Testis (tissue), 3 donors: Measurements from ENCODE around the gene CD226. TPM values are rescaled to one million over a fixed set of nuclear protein-coding genes. Genes with fewer than 3 reads are reported as not detected.
A peak's percentile ranks its signal among the peaks of the same experiment; 100 is the strongest.

Experiments used
- DNase-seq: peaks from one replicate; pipeline ENCODE4 v3.0.0-alpha.2; 2019
- H3K27ac ChIP-seq, 2 donors: fragments of 200-600 bp; sonication (generic); one replicate each; pipeline ENCODE4 v1.5.1; 2019
- H3K27me3 ChIP-seq: fragments of 200-600 bp; sonication (generic); one replicate; pipeline ENCODE4 v1.5.1; 2019
- H3K36me3 ChIP-seq: fragments of 200-600 bp; sonication (generic); one replicate; pipeline ENCODE4 v1.5.1; 2017; ENCODE audit warnings: low read depth; ENCODE audit errors: missing control alignments
- H3K4me1 ChIP-seq: fragments of 200-600 bp; sonication (generic); one replicate; pipeline ENCODE4 v1.5.1; 2019
- H3K4me3 ChIP-seq, 2 donors: fragments of 200-600 bp; sonication (generic); one replicate each; pipeline ENCODE4 v1.5.1; 2017 to 2019
- H3K9me3 ChIP-seq: fragments of 200-600 bp; sonication (generic); one replicate; pipeline ENCODE4 v1.5.1; 2017
- POLR2A ChIP-seq: fragments of 450-650 bp; IDR thresholded peaks from one replicate; pipeline ENCODE4 v1.6.1; 2017; ENCODE audit warnings: antibody characterized with exemption, mild to moderate bottlenecking, moderate library complexity
- WGBS, 2 donors: methylation state at CpG; one replicate each; pipeline ENCODE4 v1.1.5; 2018; 5-methylcytosine and 5-hydroxymethylcytosine counted together
- intact Hi-C: fragments of 100-400 bp; cut with DNase I; formaldehyde crosslinking; loops from one replicate; pipeline ENCODE4 v1.15.1; 2023; ENCODE audit warnings: low total_unique reads
- polyA plus RNA-seq: library from polyadenylated mRNA; stranded (reverse); fragments of 350-450 nt; fragmentation: Illumina TruSeq; extraction: RNeasy Lipid Tissue Mini Kit (QIAGEN cat#74804); gene quantifications from one replicate; pipeline ENCODE4 v1.2.3, GENCODE V29; 2014; ENCODE audit warnings: low read depth, low replicate concordance; ENCODE audit not compliant: insufficient read depth
- total RNA-seq, 2 donors: library from RNA; depleted of rRNA; stranded (reverse); fragments of >200 nt; gene quantifications; one replicate each; pipeline ENCODE4 v1.2.3, GENCODE V29; 2016
- TF ChIP-seq, protein P1 (sequence below), 3 experiments: fragments of 450-650 bp in 2 of 3; fragments of 200-600 bp in 1 of 3; sonication (generic) in 1 of 3; IDR thresholded peaks; one replicate each; pipeline ENCODE4 v1.5.1; 2016 to 2019; ENCODE audit warnings: antibody characterized with exemption in 3 of 3, mild to moderate bottlenecking in 2 of 3, moderate library complexity in 1 of 3

CD226 gene
- total and polyA plus RNA-seq, 3 donors from 2014 or later, result 2.6 to 3.0 (median 2.9) TPM

DNA sequence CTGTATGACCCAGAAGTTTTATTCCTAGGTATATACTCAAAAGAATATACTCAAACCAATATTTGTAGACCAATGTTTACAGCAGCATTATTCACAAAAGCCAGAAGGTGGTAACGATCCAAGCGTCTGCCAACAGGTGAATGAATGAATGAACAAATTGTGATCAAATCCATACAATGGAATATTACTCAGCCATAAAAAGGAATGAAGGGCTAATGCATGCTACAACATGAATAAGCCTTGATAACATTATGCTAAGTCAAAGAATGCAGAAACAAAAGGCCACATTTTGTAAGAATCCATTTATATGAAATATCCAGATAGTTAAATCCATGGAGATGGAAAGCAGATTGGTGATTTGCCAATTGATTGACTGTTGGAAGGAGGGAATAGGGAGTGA is 5.5 kb upstream of the CD226 start:
- Histone ChIP-seq H3K27me3 (no peaks in the 10 kb centered on the region), H3K9me3 (no peaks in the 10 kb centered on the region), H3K36me3 (no peaks in the 10 kb centered on the region), H3K4me3 (no peak overlapping the region), H3K4me1 (no peaks in the 10 kb centered on the region), H3K27ac (no peak overlapping the region)
- no peak for TF ChIP-seq POLR2A
- TF ChIP-seq, protein P1, sequence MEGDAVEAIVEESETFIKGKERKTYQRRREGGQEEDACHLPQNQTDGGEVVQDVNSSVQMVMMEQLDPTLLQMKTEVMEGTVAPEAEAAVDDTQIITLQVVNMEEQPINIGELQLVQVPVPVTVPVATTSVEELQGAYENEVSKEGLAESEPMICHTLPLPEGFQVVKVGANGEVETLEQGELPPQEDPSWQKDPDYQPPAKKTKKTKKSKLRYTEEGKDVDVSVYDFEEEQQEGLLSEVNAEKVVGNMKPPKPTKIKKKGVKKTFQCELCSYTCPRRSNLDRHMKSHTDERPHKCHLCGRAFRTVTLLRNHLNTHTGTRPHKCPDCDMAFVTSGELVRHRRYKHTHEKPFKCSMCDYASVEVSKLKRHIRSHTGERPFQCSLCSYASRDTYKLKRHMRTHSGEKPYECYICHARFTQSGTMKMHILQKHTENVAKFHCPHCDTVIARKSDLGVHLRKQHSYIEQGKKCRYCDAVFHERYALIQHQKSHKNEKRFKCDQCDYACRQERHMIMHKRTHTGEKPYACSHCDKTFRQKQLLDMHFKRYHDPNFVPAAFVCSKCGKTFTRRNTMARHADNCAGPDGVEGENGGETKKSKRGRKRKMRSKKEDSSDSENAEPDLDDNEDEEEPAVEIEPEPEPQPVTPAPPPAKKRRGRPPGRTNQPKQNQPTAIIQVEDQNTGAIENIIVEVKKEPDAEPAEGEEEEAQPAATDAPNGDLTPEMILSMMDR (IDR thresholded peaks at IDR 0.05), result no peak
- no peak for DNase-seq
- intact Hi-C loops, result no loop called here
- WGBS, 2 donors, result 96 to 97% methylated on average over 2 of the region's 2 CpGs

DNA sequence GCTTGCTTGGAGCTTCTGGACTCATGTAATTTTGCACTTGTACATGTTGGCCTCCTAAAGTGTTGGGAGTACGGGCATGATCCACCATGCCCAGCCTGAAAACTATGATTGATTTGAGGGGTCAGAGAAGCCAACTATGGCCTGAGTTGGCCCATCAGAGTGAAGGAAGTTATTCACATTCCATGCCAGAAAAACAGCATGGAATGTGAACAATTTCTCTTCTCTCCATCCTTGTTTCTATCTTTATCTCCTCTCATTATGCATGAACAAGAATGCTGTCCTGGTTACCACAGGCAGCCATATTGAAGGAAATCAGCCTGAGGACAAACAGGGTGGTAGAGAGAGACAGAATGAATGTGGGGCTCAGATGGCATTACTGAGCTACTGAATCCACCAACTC is 3.5 kb upstream of the CD226 start:
- DNase-seq, result no peak
- 73 to 87% methylated on average over 1 of the region's 1 CpG for WGBS, 2 donors
- H3K36me3 ChIP-seq, result no peaks in the 10 kb centered on the region
- intact Hi-C loops, result no loop called here
- H3K9me3 ChIP-seq, result no peaks in the 10 kb centered on the region
- H3K27me3 ChIP-seq, result no peaks in the 10 kb centered on the region
- H3K27ac ChIP-seq, result no peak overlapping the region
- H3K4me1 ChIP-seq, result no peaks in the 10 kb centered on the region
- no peak for TF ChIP-seq POLR2A
- TF ChIP-seq, protein P1 (IDR thresholded peaks at IDR 0.05), result no peak
- H3K4me3 ChIP-seq, result no peak overlapping the region

DNA sequence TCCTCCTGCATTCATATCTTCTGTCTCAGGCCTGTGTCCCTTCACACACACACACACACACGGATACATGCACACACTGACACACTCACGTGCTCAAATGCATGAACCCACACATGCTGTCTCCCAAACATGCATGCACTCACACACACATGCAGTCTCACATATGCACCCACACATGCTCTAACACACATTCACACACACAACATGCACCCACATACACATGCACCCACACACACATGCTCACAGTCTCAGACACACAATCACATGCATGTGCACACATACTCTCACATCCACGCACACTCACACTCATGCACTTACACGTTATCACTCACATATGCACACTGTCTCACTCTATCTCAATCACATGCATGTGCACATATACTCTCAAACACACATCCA is 1.9 kb upstream of the CD226 start:
- intact Hi-C loops, result no loop called here
- Histone ChIP-seq H3K27me3 (no peaks in the 10 kb centered on the region), H3K27ac (no peak overlapping the region), H3K9me3 (no peaks in the 10 kb centered on the region), H3K4me1 (no peaks in the 10 kb centered on the region), H3K4me3 (no peak overlapping the region), H3K36me3 (no peaks in the 10 kb centered on the region)
- WGBS, 2 donors, result 60 to 69% methylated on average over 4 of the region's 4 CpGs
- TF ChIP-seq POLR2A, result no peak
- TF ChIP-seq, protein P1 (IDR thresholded peaks at IDR 0.05), result no peak
- no peak for DNase-seq

DNA sequence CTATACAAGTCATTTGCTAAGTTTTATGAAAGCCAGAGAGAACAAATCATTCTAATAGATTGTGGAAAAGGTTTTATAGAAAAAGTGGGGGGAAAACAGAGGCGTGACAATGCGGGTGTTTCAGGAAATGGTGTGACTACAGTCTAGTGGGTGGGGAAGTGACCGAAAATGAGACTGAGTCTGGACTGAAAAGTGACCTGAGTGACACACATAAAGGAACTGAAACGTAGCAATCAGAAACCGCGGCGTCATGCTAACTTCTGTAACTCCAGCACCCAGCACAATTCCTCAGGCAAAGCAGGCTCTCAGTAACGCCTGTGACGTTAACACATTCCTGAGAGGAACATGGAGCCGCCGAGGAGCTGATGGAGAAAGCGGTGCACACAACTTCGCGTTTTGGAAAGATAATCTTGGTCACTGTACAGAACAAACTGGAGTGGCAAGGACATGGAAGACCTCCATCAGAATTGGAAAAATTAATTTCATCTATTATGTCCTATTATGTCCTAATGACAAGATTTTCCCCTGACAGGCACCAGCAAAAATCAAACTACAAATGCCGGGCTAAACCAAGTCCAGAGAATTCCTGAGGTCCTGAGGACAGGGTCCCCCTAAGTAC is 1.4 kb upstream of the CD226 start:
- Histone ChIP-seq H3K36me3 (no peaks in the 10 kb centered on the region), H3K4me1 (no peaks in the 10 kb centered on the region), H3K4me3 (no peak overlapping the region), H3K9me3 (no peaks in the 10 kb centered on the region), H3K27me3 (no peaks in the 10 kb centered on the region), H3K27ac (peak overlapping the region; percentile 2 to 74)
- intact Hi-C loops, result no loop called here
- TF ChIP-seq, protein P1 (IDR thresholded peaks at IDR 0.05), result no peak
- no peak for TF ChIP-seq POLR2A
- peak; percentile 82 for DNase-seq
- WGBS, 2 donors, result 32% methylated on average over 15 of the region's 15 CpGs

DNA sequence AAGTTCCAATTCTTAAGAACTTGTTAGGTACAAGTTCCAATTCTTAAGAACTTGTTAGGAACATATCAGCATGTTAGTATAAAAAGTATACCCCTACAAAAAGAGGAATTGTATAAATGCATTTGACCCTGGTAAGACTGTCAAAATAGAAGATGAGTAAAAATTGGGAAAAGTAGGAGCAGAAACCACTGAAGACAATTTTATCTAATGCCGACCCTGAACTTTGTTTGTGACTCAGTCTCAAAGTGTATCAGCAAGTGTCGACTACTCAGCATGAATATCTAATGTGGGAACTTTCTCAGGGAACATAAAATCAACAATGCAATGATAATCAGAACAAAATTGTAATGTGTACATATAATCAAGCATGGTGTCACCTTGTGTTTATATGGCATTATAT is 583 bp upstream of the CD226 start:
- intact Hi-C loops, result no loop called here
- no peak for DNase-seq
- TF ChIP-seq, protein P1 (IDR thresholded peaks at IDR 0.05), result no peak

More for the DNA sequence above, 583 bp upstream of the CD226 start:
- Histone ChIP-seq H3K27me3 (no peaks in the 10 kb centered on the region), H3K27ac (peak overlapping the region in 1 of 2 donors; percentile 74), H3K4me3 (no peak overlapping the region), H3K4me1 (no peaks in the 10 kb centered on the region), H3K9me3 (no peaks in the 10 kb centered on the region), H3K36me3 (no peaks in the 10 kb centered on the region)
- WGBS, 2 donors, result 42 to 50% methylated on average over 2 of the region's 2 CpGs
